ENCODE data around the gene LINC00632. TPM values are rescaled to one million over a fixed set of nuclear protein-coding genes. Genes with fewer than 3 reads are reported as not detected.
"Not testable (repeated sequence)": the region's sequence is repeated elsewhere in the genome, so short reads cannot be mapped to it uniquely, and the experiment has no call there.

Gene LINC00632
- total RNA-seq (1,000 to 10,000 TPM; 1,175 to 1,949 TPM), polyA plus RNA-seq (10 to 100 TPM; 12.9 to 18.8 TPM)
- long read RNA-seq, donor 1, transcript LINC00632-224 (2 exons, 1,327 nt): major isoform, 7 of 12 reads
- long read RNA-seq, donor 1, partial matches to known transcripts: 3 of 12 reads
- long read RNA-seq, donor 1, other reads (novel, unspliced or antisense): 2 of 12 reads
- long read RNA-seq, donor 2, partial matches to known transcripts: 0 of 3 reads
- long read RNA-seq, donor 2, other reads (novel, unspliced or antisense): 2 of 3 reads

GRCh38 chrX:140709421-140709846 is at the start of gene LINC00632:
TSS of gene LINC00632 (plus strand) at chrX:140709759.
- 68 to 78% methylated on average over 3 of the region's 3 CpGs for WGBS, 2 donors
- H3K4me1 ChIP-seq (ENCODE audit: control insufficient read depth in 1 of 2, insufficient read depth in 2 of 2, low read length in 2 of 2): no peaks in the 10 kb centered on the region
- no peak within 1 kb of the TSS for H3K4me3 ChIP-seq (ENCODE audit: low read length in 2 of 2)
- H3K27ac ChIP-seq (ENCODE audit: low read depth in 1 of 2, low read length in 2 of 2): no peak within 1 kb of the TSS
- intact Hi-C loops (cut with DNase I): no loop called here
- no peak for ATAC-seq (ENCODE audit: low FRiP score)
- H3K27me3 ChIP-seq (ENCODE audit: control insufficient read depth in 1 of 2, insufficient read depth in 2 of 2, low read length in 1 of 2): no peaks in the 10 kb centered on the region
- DNase-seq: no peak
- no peaks in the 10 kb centered on the region for H3K9me3 ChIP-seq (ENCODE audit: control insufficient read depth, low read length)
- H3K36me3 ChIP-seq (ENCODE audit: control insufficient read depth in 1 of 2, insufficient read depth in 2 of 2, low read length in 1 of 2): no peaks in the 10 kb centered on the region

DNA sequence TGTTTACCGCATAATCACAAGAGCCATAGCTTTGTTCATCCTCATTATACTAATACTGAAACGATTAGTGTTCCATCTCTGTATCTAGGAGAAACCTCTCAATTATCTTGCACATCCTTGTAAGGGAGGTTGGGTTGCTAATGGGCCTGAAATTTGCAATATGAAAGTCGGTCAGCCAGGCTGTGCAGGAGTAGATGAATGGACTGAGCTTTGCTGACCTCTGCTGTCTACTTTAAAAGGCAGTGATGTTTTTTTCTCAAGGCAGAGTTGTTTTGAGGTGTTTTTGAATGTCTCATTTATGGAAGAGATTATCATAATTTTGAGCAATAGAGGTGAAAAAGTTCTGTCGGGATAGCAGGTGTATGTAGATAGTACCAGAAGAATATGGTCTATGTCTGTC is 47.9 kb upstream of the LINC00632 start:
- WGBS, 2 donors: 55 to 57% methylated on average over 4 of the region's 4 CpGs
- no peak for ATAC-seq (ENCODE audit: low FRiP score)

GRCh38 chrX:140664939-140665338 is 44.6 kb upstream of the LINC00632 start:
- Histone ChIP-seq H3K4me1 (ENCODE audit: control insufficient read depth in 1 of 2, insufficient read depth in 2 of 2, low read length in 2 of 2) (no peaks in the 10 kb centered on the region), H3K36me3 (ENCODE audit: control insufficient read depth in 1 of 2, insufficient read depth in 2 of 2, low read length in 1 of 2) (no peaks in the 10 kb centered on the region), H3K27me3 (ENCODE audit: control insufficient read depth in 1 of 2, insufficient read depth in 2 of 2, low read length in 1 of 2) (no peaks in the 10 kb centered on the region), H3K9me3 (ENCODE audit: control insufficient read depth, low read length) (no peaks in the 10 kb centered on the region), H3K27ac (ENCODE audit: low read depth in 1 of 2, low read length in 2 of 2) (no peak overlapping the region), H3K4me3 (ENCODE audit: low read length in 2 of 2) (no peak overlapping the region)
- WGBS, 2 donors: 40 to 46% methylated on average over 3 of the region's 3 CpGs
- intact Hi-C loops (cut with DNase I): loop anchor here (5.0 to 10.0 kb wide), 2 partner anchors 600 to 608 kb away; no protein-coding TSS in a partner anchor
- ATAC-seq (ENCODE audit: low FRiP score) (no peak), DNase-seq (no peak)

More for the DNA sequence above, 47.9 kb upstream of the LINC00632 start:
- no peaks in the 10 kb centered on the region for H3K4me1 ChIP-seq (ENCODE audit: control insufficient read depth in 1 of 2, insufficient read depth in 2 of 2, low read length in 2 of 2)
- no peaks in the 10 kb centered on the region for H3K27me3 ChIP-seq (ENCODE audit: control insufficient read depth in 1 of 2, insufficient read depth in 2 of 2, low read length in 1 of 2)
- DNase-seq: no peak
- H3K27ac ChIP-seq (ENCODE audit: low read depth in 1 of 2, low read length in 2 of 2): no peak overlapping the region
- intact Hi-C loops (cut with DNase I): loop anchor here (5.0 to 10.0 kb wide), 2 partner anchors 597 to 604 kb away; no protein-coding TSS in a partner anchor
- no peaks in the 10 kb centered on the region for H3K9me3 ChIP-seq (ENCODE audit: control insufficient read depth, low read length)
- H3K36me3 ChIP-seq (ENCODE audit: control insufficient read depth in 1 of 2, insufficient read depth in 2 of 2, low read length in 1 of 2): no peaks in the 10 kb centered on the region
- H3K4me3 ChIP-seq (ENCODE audit: low read length in 2 of 2): no peak overlapping the region

DNA sequence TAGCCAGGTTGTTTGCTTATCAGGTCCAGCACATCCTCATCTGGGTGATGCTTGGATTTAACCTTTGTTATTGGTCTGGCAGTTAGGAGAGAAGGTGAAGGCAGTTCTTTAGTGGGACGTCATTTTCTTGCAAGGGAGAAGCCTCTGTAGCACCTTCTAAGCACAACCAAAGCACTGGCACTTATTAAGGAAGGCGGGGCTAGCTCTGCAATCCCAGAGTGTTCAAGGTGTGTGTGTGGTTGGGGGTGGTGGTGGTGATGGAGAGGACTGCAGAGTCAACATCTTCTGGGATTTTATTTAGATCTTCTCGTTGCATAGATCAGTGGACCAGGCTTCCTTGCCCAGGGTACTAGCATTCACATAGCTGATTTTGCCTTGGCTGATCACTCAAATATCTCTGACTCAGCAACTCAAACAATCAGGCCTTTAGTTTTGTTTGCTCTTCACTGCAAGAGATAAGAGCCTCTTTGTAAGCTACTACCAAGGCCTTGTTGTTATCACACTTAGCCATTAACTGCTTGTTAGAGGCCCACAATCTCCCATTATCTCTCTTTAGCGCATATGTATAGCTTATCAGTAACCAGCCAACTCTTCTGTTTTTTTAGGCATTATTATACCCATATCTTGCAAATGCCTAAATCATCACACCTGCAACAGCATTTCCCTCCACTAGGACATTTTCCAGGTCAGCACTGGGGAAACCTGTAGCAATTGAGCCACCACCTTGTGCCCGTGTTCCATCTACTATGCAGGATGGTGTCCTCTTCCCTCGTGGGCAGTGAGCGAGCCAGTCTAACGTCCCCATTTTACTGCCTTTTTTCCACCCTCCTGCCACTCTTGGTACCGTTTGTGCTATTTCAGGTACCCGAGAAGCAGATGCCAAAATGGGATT is 36.5 kb upstream of the LINC00632 start:
- no peaks in the 10 kb centered on the region for H3K9me3 ChIP-seq (ENCODE audit: control insufficient read depth, low read length)
- 63 to 78% methylated on average over 10 of the region's 10 CpGs for WGBS, 2 donors
- H3K4me3 ChIP-seq (ENCODE audit: low read length in 2 of 2): no peak overlapping the region
- intact Hi-C loops (cut with DNase I): no loop called here
- no peaks in the 10 kb centered on the region for H3K27me3 ChIP-seq (ENCODE audit: control insufficient read depth in 1 of 2, insufficient read depth in 2 of 2, low read length in 1 of 2)
- no peaks in the 10 kb centered on the region for H3K36me3 ChIP-seq (ENCODE audit: control insufficient read depth in 1 of 2, insufficient read depth in 2 of 2, low read length in 1 of 2)
- no peaks in the 10 kb centered on the region for H3K4me1 ChIP-seq (ENCODE audit: control insufficient read depth in 1 of 2, insufficient read depth in 2 of 2, low read length in 2 of 2)
- H3K27ac ChIP-seq (ENCODE audit: low read depth in 1 of 2, low read length in 2 of 2): no peak overlapping the region
- ATAC-seq (ENCODE audit: low FRiP score): no peak
- DNase-seq: no peak

DNA sequence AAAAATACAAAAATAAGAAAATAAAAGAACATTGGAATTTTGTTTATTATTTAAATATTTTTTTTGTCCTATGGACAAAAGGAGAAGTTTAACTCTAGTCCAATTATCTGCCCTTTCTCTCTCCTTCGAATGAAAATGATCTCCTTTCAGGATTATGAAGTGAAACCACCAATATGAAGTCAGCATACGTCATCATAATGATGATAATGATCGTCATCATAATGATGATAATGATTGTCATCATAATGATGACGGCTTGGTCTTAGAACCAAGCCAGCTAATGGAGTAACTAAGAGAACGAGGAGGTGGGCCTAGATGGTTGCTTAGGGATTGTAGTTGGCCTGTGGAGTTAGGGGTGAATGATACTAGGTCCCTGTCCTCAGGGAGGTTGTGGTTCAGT is 21.9 kb upstream of the LINC00632 start:
- Histone ChIP-seq H3K27me3 (ENCODE audit: control insufficient read depth in 1 of 2, insufficient read depth in 2 of 2, low read length in 1 of 2) (no peaks in the 10 kb centered on the region), H3K36me3 (ENCODE audit: control insufficient read depth in 1 of 2, insufficient read depth in 2 of 2, low read length in 1 of 2) (no peaks in the 10 kb centered on the region), H3K27ac (ENCODE audit: low read depth in 1 of 2, low read length in 2 of 2) (no peak overlapping the region), H3K4me1 (ENCODE audit: control insufficient read depth in 1 of 2, insufficient read depth in 2 of 2, low read length in 2 of 2) (no peaks in the 10 kb centered on the region), H3K9me3 (ENCODE audit: control insufficient read depth, low read length) (no peaks in the 10 kb centered on the region), H3K4me3 (ENCODE audit: low read length in 2 of 2) (no peak overlapping the region)
- WGBS, 2 donors: 73 to 90% methylated on average over 5 of the region's 5 CpGs
- no peak for ATAC-seq (ENCODE audit: low FRiP score)
- intact Hi-C loops (cut with DNase I): no loop called here
- no peak for DNase-seq

DNA sequence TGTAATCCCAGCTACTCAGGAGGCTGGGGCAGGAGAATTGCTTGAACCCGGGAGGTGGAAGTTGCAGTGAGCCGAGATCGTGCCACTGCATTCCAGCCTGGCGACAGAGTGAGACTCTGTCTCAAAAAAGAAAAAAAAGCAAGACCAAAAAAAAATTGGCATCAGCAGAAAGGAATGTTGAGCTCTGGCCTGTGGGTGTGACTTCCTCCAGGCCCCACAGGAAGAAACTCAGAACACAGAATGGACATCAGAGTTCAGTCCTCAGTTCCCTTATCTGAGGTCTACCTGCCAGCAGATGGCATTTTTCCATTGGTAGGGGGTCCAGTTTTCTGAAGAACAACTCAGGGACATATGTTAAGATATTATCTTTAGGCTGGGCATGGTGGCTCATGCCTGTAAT is 18.0 kb upstream of the LINC00632 start:
- DNase-seq; ATAC-seq (ENCODE audit: low FRiP score); H3K27ac ChIP-seq (ENCODE audit: low read depth in 1 of 2, low read length in 2 of 2); H3K9me3 ChIP-seq (ENCODE audit: control insufficient read depth, low read length); H3K27me3 ChIP-seq (ENCODE audit: control insufficient read depth in 1 of 2, insufficient read depth in 2 of 2, low read length in 1 of 2); H3K36me3 ChIP-seq (ENCODE audit: control insufficient read depth in 1 of 2, insufficient read depth in 2 of 2, low read length in 1 of 2); intact Hi-C loops (cut with DNase I); H3K4me3 ChIP-seq (ENCODE audit: low read length in 2 of 2); H3K4me1 ChIP-seq (ENCODE audit: control insufficient read depth in 1 of 2, insufficient read depth in 2 of 2, low read length in 2 of 2): not testable (repeated sequence)
- 10 to 45% methylated on average over 4 of the region's 4 CpGs for WGBS, 2 donors

GRCh38 chrX:140697618-140698017 is 11.9 kb upstream of the LINC00632 start:
- intact Hi-C loops (cut with DNase I): no loop called here
- ATAC-seq (ENCODE audit: low FRiP score) (no peak), DNase-seq (no peak)
- H3K27me3 ChIP-seq (ENCODE audit: control insufficient read depth in 1 of 2, insufficient read depth in 2 of 2, low read length in 1 of 2): no peaks in the 10 kb centered on the region
- H3K27ac ChIP-seq (ENCODE audit: low read depth in 1 of 2, low read length in 2 of 2): no peak overlapping the region
- WGBS, 2 donors: 64 to 71% methylated on average over 3 of the region's 3 CpGs
- H3K4me3 ChIP-seq (ENCODE audit: low read length in 2 of 2): no peak overlapping the region
- no peaks in the 10 kb centered on the region for H3K9me3 ChIP-seq (ENCODE audit: control insufficient read depth, low read length)
- no peaks in the 10 kb centered on the region for H3K4me1 ChIP-seq (ENCODE audit: control insufficient read depth in 1 of 2, insufficient read depth in 2 of 2, low read length in 2 of 2)
- no peaks in the 10 kb centered on the region for H3K36me3 ChIP-seq (ENCODE audit: control insufficient read depth in 1 of 2, insufficient read depth in 2 of 2, low read length in 1 of 2)

- Histone ChIP-seq H3K9me3 (ENCODE audit: control insufficient read depth, low read length) (no peaks in the 10 kb centered on the region), H3K36me3 (ENCODE audit: control insufficient read depth in 1 of 2, insufficient read depth in 2 of 2, low read length in 1 of 2) (no peaks in the 10 kb centered on the region), H3K27me3 (ENCODE audit: control insufficient read depth in 1 of 2, insufficient read depth in 2 of 2, low read length in 1 of 2) (no peaks in the 10 kb centered on the region), H3K4me1 (ENCODE audit: control insufficient read depth in 1 of 2, insufficient read depth in 2 of 2, low read length in 2 of 2) (no peaks in the 10 kb centered on the region), H3K4me3 (ENCODE audit: low read length in 2 of 2) (no peak overlapping the region), H3K27ac (ENCODE audit: low read depth in 1 of 2, low read length in 2 of 2) (no peak overlapping the region)
- 14 to 36% methylated on average over 9 of the region's 9 CpGs for WGBS, 2 donors
- ATAC-seq (ENCODE audit: low FRiP score) (no peak), DNase-seq (no peak)
- intact Hi-C loops (cut with DNase I): no loop called here
Observed at GRCh38 chrX:140701480-140701879, 8.1 kb upstream of the LINC00632 start.

Data from aorta (tissue), 5 donors.